Heart right ventricle (tissue), 16 donors: ENCODE data around the gene PHLDB2. TPM values are rescaled to one million over a fixed set of nuclear protein-coding genes. Genes with fewer than 3 reads are reported as not detected.

Experiments
- ATAC-seq, 8 donors: fragments of 200-7000 bp; cut with Tn5 transposase; one replicate each; pipeline ENCODE4 v1.9.1; 2020; ENCODE audit warnings: mild to moderate bottlenecking in 8 of 8, moderate library complexity in 8 of 8, moderate number of reproducible peaks in 1 of 8
- DNase-seq, 2 donors: peaks; one replicate each; pipeline ENCODE4 v3.0.0-alpha.2; 2020
- H3K27ac ChIP-seq, 10 donors: fragments of 200-600 bp; sonication (generic) in 2 of 10; one replicate each; pipeline versions ENCODE4 v1.5.0 to v1.8.0; 2020 to 2022; ENCODE audit warnings: mild to moderate bottlenecking in 3 of 10
- H3K27me3 ChIP-seq, 7 donors: fragments of 200-600 bp; one replicate each; pipeline ENCODE4 v1.8.0; 2021 to 2022; ENCODE audit warnings: mild to moderate bottlenecking in 2 of 7
- H3K36me3 ChIP-seq, 9 donors: fragments of 200-600 bp; sonication (generic) in 1 of 9; one replicate each; pipeline versions ENCODE4 v1.5.0 to v1.8.0; 2020 to 2022; ENCODE audit warnings: mild to moderate bottlenecking in 2 of 9
- H3K4me1 ChIP-seq, 9 donors: fragments of 200-600 bp; sonication (generic) in 1 of 9; one replicate each; pipeline versions ENCODE4 v1.5.0 to v1.8.0; 2020 to 2022; ENCODE audit warnings: mild to moderate bottlenecking in 4 of 9
- H3K4me3 ChIP-seq, 10 donors: fragments of 200-600 bp; sonication (generic) in 2 of 10; one replicate each; pipeline versions ENCODE4 v1.5.0 to v1.8.0; 2020 to 2022; ENCODE audit warnings: mild to moderate bottlenecking in 7 of 10, moderate library complexity in 2 of 10
- H3K9me3 ChIP-seq, 11 donors: fragments of 200-600 bp in 10 of 11; sonication (generic) in 2 of 11; one replicate each; pipeline versions ENCODE4 v1.5.0 to v1.8.0; 2013 to 2022; ENCODE audit warnings: mild to moderate bottlenecking in 2 of 11, control low read depth in 1 of 11, moderate library complexity in 1 of 11
- WGBS, 2 donors: extraction: QIAGEN DNeasy Blood & Tissue Kit; methylation state at CpG; one replicate each; pipeline ENCODE4 v1.1.7; 2013; ENCODE audit warnings: inconsistent platforms in 1 of 2; 5-methylcytosine and 5-hydroxymethylcytosine counted together
- intact Hi-C, 10 donors: fragments of 100-400 bp; cut with DNase I; formaldehyde crosslinking; loops; one replicate each; pipeline versions ENCODE4 v1.11.1 to v1.14.2; 2022
- polyA plus RNA-seq, 2 donors: library from polyadenylated mRNA; stranded (reverse); fragments of 200-250 nt; gene quantifications; one replicate each; pipeline ENCODE4 v1.2.3, GENCODE V29; 2013
- total RNA-seq, 10 donors: library from RNA; stranded (reverse); fragmentation: NEBNext Ultra II Directional in 3 of 10; extraction: Animal tissue kit (Norgen Biotek cat#: 25700) in 3 of 10; gene quantifications; one replicate each; pipeline versions ENCODE4 v1.2.1 to v1.2.4, GENCODE V29; 2021 to 2023
- TF ChIP-seq, protein P1 (sequence below), 9 donors: fragments of 200-600 bp; sonication (generic) in 2 of 9; IDR thresholded peaks; one replicate each; pipeline versions ENCODE4 v1.5.0 to v1.8.0; 2021 to 2022; ENCODE audit warnings: antibody characterized with exemption in 9 of 9, mild to moderate bottlenecking in 5 of 9, moderate library complexity in 1 of 9
- donor health status: Arrhythmogenic right ventricular cardiomyopathy.
- donor health status: ischemic (EF 13 %, LVEDD 7.1; RV severe dilation, severe dysfunction).
- donor health status: healthy with polysubstance abuse.
- donor health status: DM: no; HTN: yes; CAD: no.
- donor health status: DM: no; HTN: no; CAD: no.
- donor health status: ischemic (EF 25% LVEDD 6.9; RV normal size, moderate dysfunction).
- donor health status: ischemic (EF 25% LVEDD 5.7; RV mildly dilated, moderate dysfunction).
- donor health status: healthy.
- donor health status: DM: yes; HTN: yes; CAD: no.
- donor health status: Ischemic cardiomyopathy.
- donor health status: ischemic (EF 35%, LVEDD 5.7; RV mildly dilated, moderate dysfunction).
- donor health status: nonischemic (EF 11% LVEDD 7.7; RV severe dilation, severe dysfunction).
- donor health status: DM: yes; HTN: yes; CAD: no.
- donor health status: PGD.
- donor health status: ischemic (EF 29% LVEDD 5.4; RV normal size, mild dysfunction).
- donor health status: nonischemic (EF 23%, LVEDD 6.1; RV moderate dilation, normal function).

PHLDB2 gene
- total and polyA plus RNA-seq, 12 donors: 33.4 to 293 (median 174) TPM

DNA sequence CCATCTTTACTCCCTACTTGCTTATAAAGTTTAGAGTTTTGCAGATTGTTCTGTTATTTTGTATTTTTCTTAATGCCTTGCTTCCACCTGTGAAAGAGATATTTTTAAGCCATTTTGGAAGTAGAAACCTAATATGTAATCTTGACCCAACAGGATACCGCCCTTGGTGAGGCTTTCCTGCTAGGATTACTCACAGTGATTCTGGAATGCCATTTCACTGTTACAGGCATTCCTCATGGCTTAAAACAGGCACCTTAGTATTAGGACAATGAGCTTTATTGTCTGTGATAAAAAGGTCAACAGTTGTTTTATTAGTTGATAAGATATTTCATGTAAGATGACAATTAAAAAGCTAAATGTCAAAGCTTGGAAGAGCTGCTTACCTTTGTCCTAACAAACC is 58.2 kb downstream of the PHLDB2 start:
- ATAC-seq (peak in 5 of 8 donors; percentile 50 to 79 (median 70)), DNase-seq (no peak)
- intact Hi-C loops: loop anchor here in 4 of 10 donors (5.0 to 10.0 kb wide), 3 partner anchors 48 to 55 kb away; no protein-coding TSS in a partner anchor
- Histone ChIP-seq H3K27me3 (no peaks in the 10 kb centered on the region), H3K4me1 (peaks cover 0 to 63% (median 45%) of the 10 kb centered on the region in 9 donors), H3K4me3 (no peak overlapping the region), H3K27ac (peak overlapping the region in 6 of 10 donors; percentile 5 to 74 (median 44)), H3K36me3 (peaks cover 0 to 88% (median 42%) of the 10 kb centered on the region in 9 donors), H3K9me3 (no peaks in the 10 kb centered on the region)
- TF ChIP-seq, protein P1, sequence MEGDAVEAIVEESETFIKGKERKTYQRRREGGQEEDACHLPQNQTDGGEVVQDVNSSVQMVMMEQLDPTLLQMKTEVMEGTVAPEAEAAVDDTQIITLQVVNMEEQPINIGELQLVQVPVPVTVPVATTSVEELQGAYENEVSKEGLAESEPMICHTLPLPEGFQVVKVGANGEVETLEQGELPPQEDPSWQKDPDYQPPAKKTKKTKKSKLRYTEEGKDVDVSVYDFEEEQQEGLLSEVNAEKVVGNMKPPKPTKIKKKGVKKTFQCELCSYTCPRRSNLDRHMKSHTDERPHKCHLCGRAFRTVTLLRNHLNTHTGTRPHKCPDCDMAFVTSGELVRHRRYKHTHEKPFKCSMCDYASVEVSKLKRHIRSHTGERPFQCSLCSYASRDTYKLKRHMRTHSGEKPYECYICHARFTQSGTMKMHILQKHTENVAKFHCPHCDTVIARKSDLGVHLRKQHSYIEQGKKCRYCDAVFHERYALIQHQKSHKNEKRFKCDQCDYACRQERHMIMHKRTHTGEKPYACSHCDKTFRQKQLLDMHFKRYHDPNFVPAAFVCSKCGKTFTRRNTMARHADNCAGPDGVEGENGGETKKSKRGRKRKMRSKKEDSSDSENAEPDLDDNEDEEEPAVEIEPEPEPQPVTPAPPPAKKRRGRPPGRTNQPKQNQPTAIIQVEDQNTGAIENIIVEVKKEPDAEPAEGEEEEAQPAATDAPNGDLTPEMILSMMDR (IDR thresholded peaks at IDR 0.05): no peak
- WGBS, 2 donors: 45 to 56% methylated on average over 1 of the region's 1 CpG

DNA sequence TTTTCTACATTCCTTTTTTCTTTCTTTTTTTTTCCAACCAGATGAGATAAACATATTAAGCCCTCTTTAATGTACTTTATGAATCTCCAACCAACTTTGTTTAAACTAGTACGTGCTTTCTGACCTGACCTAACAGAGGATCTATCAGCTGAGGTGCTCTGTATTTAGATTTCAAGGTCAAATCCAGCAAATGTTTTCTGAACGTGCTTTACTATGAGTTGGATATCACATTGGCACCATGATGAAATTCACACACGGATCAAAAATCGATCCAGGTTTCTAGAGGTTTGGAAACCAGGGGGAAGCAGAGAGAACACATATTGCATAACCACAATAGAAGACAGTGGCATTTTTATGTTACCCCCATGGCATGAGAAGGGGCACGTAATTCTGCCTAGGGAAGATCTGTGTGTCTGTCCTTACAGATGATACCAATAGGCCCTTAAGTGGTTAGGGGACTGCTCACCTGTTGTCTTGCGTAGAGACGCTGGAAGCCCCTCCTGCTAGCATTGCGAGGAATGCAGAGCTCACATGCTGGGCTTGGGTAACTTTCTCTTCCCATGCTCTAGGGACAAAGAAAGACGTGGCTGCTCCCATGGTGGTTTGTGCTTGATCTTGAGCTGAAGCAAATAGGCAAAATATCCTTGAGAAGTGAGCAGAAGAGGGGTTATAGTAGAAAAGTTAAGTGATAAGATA is 60.5 kb downstream of the PHLDB2 start:
- Histone ChIP-seq H3K36me3 (peaks cover 0 to 94% (median 42%) of the 10 kb centered on the region in 9 donors), H3K27me3 (no peaks in the 10 kb centered on the region), H3K9me3 (no peaks in the 10 kb centered on the region), H3K4me1 (peaks cover 8 to 59% (median 44%) of the 10 kb centered on the region in 9 donors), H3K4me3 (no peak overlapping the region), H3K27ac (peak overlapping the region in 1 of 10 donors; percentile 1)
- intact Hi-C loops: loop anchor here in 6 of 10 donors (5.0 to 10.0 kb wide), 4 partner anchors 45 to 57 kb away; no protein-coding TSS in a partner anchor
- TF ChIP-seq, protein P1 (IDR thresholded peaks at IDR 0.05): no peak
- ATAC-seq (no peak), DNase-seq (no peak)
- 82 to 87% methylated on average over 9 of the region's 9 CpGs for WGBS, 2 donors

DNA sequence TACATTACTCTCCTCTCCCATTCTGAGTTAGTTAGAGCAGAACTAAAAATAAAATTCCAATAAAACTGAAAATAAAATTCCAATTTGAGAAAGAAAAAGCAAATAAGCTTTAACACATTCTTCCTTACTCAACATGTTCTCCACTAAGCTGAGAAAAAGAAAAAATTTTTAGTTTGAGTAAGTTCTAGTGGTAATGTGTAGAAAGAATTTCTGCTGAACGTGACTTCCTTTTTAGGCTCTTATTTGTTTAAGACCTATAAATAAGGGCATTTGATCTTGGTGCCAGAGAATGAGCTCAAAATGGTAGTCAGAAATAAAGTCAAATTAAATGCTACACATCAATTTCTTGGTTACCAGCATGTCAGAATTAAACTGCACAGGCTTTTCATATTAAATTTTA is 62.1 kb downstream of the PHLDB2 start:
- Histone ChIP-seq H3K4me3 (no peak overlapping the region), H3K36me3 (peaks cover 0 to 89% (median 42%) of the 10 kb centered on the region in 9 donors), H3K4me1 (peaks cover 10 to 65% (median 46%) of the 10 kb centered on the region in 9 donors), H3K27ac (no peak overlapping the region), H3K9me3 (no peaks in the 10 kb centered on the region), H3K27me3 (no peaks in the 10 kb centered on the region)
- intact Hi-C loops: loop anchor here in 3 of 10 donors (5.0 kb wide), 2 partner anchors 46 to 59 kb away; no protein-coding TSS in a partner anchor
- ATAC-seq (no peak), DNase-seq (no peak)
- TF ChIP-seq, protein P1 (IDR thresholded peaks at IDR 0.05): no peak
- WGBS, 2 donors: 70 to 88% methylated on average over 1 of the region's 1 CpG

DNA sequence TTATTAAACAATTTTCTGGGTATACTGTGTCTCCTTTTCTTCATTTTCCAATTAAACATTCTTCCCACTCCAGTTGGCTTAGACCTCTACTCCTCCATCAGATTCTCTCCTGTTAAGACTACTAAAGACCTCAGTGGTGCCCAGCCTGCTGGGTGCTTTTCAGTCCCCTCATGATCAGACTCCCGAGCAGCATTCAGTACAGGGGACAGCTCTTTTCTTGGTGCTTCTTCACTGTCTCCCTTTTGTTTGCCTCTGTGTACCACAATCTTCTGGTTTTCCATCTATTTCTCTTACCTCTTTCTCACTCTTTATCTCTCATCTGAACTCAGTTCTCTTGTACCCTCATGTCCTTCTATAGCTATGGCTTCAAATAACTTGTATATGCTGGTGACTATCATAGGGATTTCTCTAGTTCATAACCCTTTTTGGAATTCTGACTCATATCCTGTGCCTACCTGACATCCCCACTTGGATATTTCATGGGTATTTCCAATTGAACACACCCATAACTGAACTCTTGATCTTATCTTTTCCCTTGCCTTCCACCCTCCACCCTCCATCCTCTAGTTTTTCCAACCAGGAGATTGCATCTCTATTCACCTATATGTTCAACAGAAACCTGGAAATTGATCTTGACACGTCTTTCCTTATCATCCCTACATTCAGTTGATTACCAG is 64.2 kb downstream of the PHLDB2 start:
- Histone ChIP-seq H3K27me3 (no peaks in the 10 kb centered on the region), H3K36me3 (peaks cover 0 to 98% (median 42%) of the 10 kb centered on the region in 9 donors), H3K27ac (peak overlapping the region in 7 of 10 donors; percentile 10 to 76 (median 57)), H3K4me1 (peaks cover 10 to 57% (median 41%) of the 10 kb centered on the region in 9 donors), H3K4me3 (no peak overlapping the region), H3K9me3 (no peaks in the 10 kb centered on the region)
- TF ChIP-seq, protein P1 (IDR thresholded peaks at IDR 0.05): no peak
- no peak for DNase-seq
- intact Hi-C loops: loop anchor here in 3 of 10 donors (5.0 kb wide), 2 partner anchors 44 to 61 kb away; no protein-coding TSS in a partner anchor
- 1 to 22% methylated on average over 2 of the region's 2 CpGs for WGBS, 2 donors
- ATAC-seq: no peak
